Body of pancreas (tissue), 4 donors: ENCODE results near the gene DAB2IP. TPM values are rescaled to one million over a fixed set of nuclear protein-coding genes. Genes with fewer than 3 reads are reported as not detected.

Experiments used
- ATAC-seq: fragments of 150-250 bp; one replicate; pipeline ENCODE4 v1.9.1; 2016
- DNase-seq, 4 donors: peaks; one replicate each; pipeline ENCODE4 v3.0.0-alpha.2; 2019
- H3K27ac ChIP-seq, 4 donors: fragments of 200-600 bp; sonication (generic); 1 replicate in 3 of 4; 2 replicates in 1 of 4; pipeline versions ENCODE4 v1.5.1 to v1.6.1; 2016 to 2019; ENCODE audit warnings: mild to moderate bottlenecking in 1 of 4, mixed read lengths in 1 of 4, moderate library complexity in 1 of 4
- H3K27me3 ChIP-seq, 2 donors: fragments of 200-600 bp; sonication (generic); one replicate each; pipeline ENCODE4 v1.6.0; 2016; ENCODE audit warnings: mild to moderate bottlenecking in 1 of 2
- H3K36me3 ChIP-seq, 2 donors: fragments of 200-600 bp; sonication (generic); replicated peaks in 1 of 2; 2 replicates each; pipeline ENCODE4 v1.5.1; 2016; ENCODE audit warnings: low read depth in 2 of 2; ENCODE audit not compliant: insufficient read depth in 1 of 2
- H3K4me1 ChIP-seq: fragments of 200-600 bp; sonication (generic); one replicate; pipeline ENCODE4 v1.6.0; 2016
- H3K4me3 ChIP-seq, 2 donors: fragments of 200-600 bp; sonication (generic); 1 replicate in 1 of 2; 2 replicates in 1 of 2; pipeline ENCODE4 v1.5.1; 2016 to 2019
- H3K9me3 ChIP-seq, 3 donors: fragments of 200-600 bp; sonication (generic); 1 replicate in 2 of 3; 2 replicates in 1 of 3; pipeline ENCODE4 v1.5.1; 2016
- POLR2A ChIP-seq, 3 donors: fragments of 450-650 bp; IDR thresholded peaks; one replicate each; pipeline ENCODE4 v1.6.1; 2016; ENCODE audit warnings: antibody characterized with exemption in 3 of 3, mild to moderate bottlenecking in 2 of 3
- WGBS, 2 donors: methylation state at CpG; one replicate each; pipeline ENCODE4 v1.1.5; 2017; 5-methylcytosine and 5-hydroxymethylcytosine counted together
- intact Hi-C: fragments of 100-400 bp; cut with DNase I; formaldehyde crosslinking; loops from one replicate; pipeline ENCODE4 v1.15.1; 2023
- total RNA-seq, 2 donors: library from RNA; depleted of rRNA; stranded (reverse); fragments of >200 nt; gene quantifications; one replicate each; pipeline ENCODE4 v1.1.0, GENCODE V29; 2016
- TF ChIP-seq, protein P1 (sequence below), 7 experiments: fragments of 450-650 bp in 4 of 7; fragments of 200-600 bp in 3 of 7; sonication (generic) in 3 of 7; IDR thresholded peaks; one replicate each; pipeline ENCODE4 v1.5.1; 2016 to 2019; ENCODE audit warnings: antibody characterized with exemption in 7 of 7

Gene DAB2IP
- total RNA-seq, 2 donors from 2014 or later = 25.2 to 34.9 TPM

DNA sequence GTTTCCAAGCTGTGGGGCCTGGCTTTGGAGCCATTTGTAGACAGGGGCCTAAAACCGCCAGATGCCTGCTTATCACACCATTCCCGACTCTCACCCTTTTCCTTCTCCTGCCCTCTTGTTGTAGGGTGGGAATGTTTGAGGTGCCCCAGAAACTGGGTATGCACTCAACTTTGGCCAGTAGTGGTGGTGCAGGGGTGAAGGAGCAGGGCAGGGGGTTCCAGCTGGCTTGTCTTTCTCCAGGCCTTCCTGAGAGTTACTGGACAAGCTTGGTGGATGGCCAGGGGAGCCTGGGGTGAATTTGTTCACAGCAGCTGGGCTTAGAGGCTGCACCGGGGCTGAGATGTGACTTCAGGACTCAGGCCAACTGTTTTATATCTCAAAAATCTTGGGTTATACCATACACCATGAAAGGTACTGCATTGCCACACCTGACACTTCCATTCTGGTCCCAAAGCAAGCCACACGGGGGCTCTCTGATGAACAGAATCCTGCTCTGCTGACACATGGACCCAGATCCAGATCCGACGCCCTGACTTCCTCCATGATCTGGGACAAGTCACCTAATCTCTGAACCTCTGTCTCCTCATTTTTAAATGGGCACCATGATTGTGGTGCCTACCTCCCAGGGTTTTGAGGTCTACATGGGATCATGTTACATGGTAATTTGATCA lies 62.1 kb downstream of the DAB2IP start:
- no peak for TF ChIP-seq POLR2A (IDR thresholded peaks at IDR 0.05)
- TF ChIP-seq, protein P1, sequence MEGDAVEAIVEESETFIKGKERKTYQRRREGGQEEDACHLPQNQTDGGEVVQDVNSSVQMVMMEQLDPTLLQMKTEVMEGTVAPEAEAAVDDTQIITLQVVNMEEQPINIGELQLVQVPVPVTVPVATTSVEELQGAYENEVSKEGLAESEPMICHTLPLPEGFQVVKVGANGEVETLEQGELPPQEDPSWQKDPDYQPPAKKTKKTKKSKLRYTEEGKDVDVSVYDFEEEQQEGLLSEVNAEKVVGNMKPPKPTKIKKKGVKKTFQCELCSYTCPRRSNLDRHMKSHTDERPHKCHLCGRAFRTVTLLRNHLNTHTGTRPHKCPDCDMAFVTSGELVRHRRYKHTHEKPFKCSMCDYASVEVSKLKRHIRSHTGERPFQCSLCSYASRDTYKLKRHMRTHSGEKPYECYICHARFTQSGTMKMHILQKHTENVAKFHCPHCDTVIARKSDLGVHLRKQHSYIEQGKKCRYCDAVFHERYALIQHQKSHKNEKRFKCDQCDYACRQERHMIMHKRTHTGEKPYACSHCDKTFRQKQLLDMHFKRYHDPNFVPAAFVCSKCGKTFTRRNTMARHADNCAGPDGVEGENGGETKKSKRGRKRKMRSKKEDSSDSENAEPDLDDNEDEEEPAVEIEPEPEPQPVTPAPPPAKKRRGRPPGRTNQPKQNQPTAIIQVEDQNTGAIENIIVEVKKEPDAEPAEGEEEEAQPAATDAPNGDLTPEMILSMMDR (IDR thresholded peaks at IDR 0.05) = no peak
- H3K27me3 ChIP-seq = no peaks in the 10 kb centered on the region
- no peak overlapping the region for H3K27ac ChIP-seq
- intact Hi-C loops = no loop called here
- DNase-seq = no peak
- no peak for ATAC-seq
- H3K4me1 ChIP-seq = no peaks in the 10 kb centered on the region
- WGBS, 2 donors = 87 to 89% methylated on average over 6 of the region's 6 CpGs
- no peak overlapping the region for H3K4me3 ChIP-seq
- no peaks in the 10 kb centered on the region for H3K36me3 ChIP-seq
- H3K9me3 ChIP-seq = no peaks in the 10 kb centered on the region

DNA sequence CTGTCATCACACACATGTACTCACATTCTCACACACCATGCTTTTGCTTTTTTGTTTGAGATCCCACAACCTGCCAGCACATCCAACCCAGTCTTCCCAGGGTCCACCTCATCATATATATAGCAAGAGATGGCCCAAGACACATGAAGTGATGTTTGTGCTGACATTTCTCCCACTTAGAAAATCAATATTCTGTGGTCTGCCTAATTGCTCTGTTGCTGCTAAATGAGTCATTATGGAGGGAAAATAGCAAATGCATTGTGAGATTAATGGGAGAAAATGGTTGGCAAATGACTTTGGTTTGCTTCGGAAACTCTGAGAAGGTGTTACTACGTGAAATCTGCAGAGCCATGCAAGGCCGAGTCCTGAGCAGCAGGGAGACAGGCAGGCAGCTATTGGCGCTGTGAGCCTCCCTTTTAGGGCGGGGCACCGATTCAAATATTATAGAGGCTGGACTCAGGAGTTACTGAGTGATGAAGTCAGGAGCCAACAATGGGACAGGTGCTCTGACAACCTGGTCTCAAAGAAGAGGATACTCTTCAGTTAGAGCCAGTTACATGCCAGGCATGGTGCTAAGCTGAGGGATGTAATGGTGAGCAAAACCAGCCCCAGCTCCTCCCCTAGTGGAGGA lies 62.8 kb downstream of the DAB2IP start:
- DNase-seq = no peak
- H3K36me3 ChIP-seq = no peaks in the 10 kb centered on the region
- peaks cover under 1% of the 10 kb centered on the region for H3K4me1 ChIP-seq
- no peaks in the 10 kb centered on the region for H3K27me3 ChIP-seq
- H3K9me3 ChIP-seq = no peaks in the 10 kb centered on the region
- ATAC-seq = no peak
- intact Hi-C loops = no loop called here
- 92 to 94% methylated on average over 6 of the region's 6 CpGs for WGBS, 2 donors
- H3K4me3 ChIP-seq = no peak overlapping the region
- H3K27ac ChIP-seq = no peak overlapping the region
- TF ChIP-seq POLR2A (IDR thresholded peaks at IDR 0.05) = no peak
- TF ChIP-seq, protein P1 (IDR thresholded peaks at IDR 0.05) = no peak

DNA sequence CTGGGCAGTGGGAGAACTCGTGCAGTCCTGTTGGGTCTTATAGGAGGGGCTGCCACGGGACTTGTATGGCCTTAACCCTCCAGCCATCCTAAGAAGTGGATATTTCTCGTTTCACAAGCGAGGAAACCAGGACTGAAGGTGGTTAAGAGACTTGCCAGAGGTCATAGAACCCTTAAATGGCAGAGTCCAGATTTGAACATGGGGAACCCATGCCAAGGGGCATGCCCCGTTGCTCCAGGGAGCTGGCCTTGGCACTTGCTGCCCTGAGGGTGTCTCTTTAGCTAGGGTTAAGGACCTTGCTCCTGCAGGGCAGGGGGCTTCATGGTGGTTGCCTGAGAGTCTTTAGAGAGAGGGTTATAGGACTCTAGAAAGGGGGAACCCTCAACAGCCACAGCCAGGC lies 63.4 kb downstream of the DAB2IP start:
- no peaks in the 10 kb centered on the region for H3K27me3 ChIP-seq
- intact Hi-C loops = no loop called here
- DNase-seq = no peak
- TF ChIP-seq, protein P1 (IDR thresholded peaks at IDR 0.05) = no peak
- no peak for TF ChIP-seq POLR2A (IDR thresholded peaks at IDR 0.05)
- no peak overlapping the region for H3K27ac ChIP-seq
- no peaks in the 10 kb centered on the region for H3K36me3 ChIP-seq
- peaks cover 7% of the 10 kb centered on the region for H3K4me1 ChIP-seq
- H3K4me3 ChIP-seq = no peak overlapping the region
- no peak for ATAC-seq
- WGBS, 2 donors = 96 to 100% methylated on average over 2 to 5 of the region's 5 CpGs
- H3K9me3 ChIP-seq = no peaks in the 10 kb centered on the region

DNA sequence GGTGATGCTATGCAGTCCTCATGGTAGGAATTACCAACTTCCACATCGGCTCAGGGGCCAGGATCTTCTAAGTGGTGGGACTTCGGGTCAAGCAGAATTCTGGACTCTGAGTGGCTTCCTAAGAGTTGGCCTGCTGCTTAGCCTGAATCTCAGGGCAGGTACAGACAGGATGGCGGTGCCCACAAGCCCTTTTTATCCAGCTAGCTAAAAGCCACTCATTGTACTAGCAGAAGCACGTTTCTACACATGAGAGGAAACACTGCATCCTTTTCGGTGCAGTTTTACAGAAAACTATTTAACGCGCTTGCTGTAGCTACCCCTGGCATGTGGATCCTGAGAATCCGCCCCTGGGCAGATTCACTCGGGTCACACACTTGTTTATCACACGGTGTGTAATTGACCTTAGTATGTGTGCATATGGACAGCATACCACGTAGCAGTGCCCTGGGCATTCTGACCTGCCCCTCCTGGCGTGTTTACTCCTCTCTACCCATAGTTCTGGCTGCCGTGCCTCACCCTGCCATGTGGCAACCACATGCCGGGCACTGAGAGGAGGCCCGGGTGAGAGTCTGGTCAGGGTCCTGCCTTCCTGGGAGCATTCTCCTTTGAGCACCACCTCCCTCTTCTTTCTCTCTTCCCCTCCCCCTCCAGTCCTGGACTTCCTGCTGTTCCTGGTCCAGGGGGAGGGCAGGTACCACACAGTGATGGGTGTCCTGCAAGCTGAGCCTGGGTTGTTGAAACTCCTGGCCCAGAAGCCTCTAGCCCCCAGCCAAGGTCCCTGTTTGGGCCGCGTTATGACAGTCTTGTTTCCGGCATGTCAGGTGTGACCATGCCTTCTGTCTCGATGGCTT lies 65.9 kb downstream of the DAB2IP start:
- no peaks in the 10 kb centered on the region for H3K27me3 ChIP-seq
- ATAC-seq = no peak
- TF ChIP-seq, protein P1 (IDR thresholded peaks at IDR 0.05) = no peak
- TF ChIP-seq POLR2A (IDR thresholded peaks at IDR 0.05) = no peak
- peaks cover 32% of the 10 kb centered on the region for H3K4me1 ChIP-seq
- H3K9me3 ChIP-seq = no peaks in the 10 kb centered on the region
- H3K27ac ChIP-seq = no peak overlapping the region
- intact Hi-C loops = no loop called here
- H3K4me3 ChIP-seq = no peak overlapping the region
- WGBS, 2 donors = 89 to 93% methylated on average over 9 to 19 of the region's 19 CpGs
- H3K36me3 ChIP-seq = no peaks in the 10 kb centered on the region
- no peak for DNase-seq
